RWPE1 (cell line): ENCODE data around the gene EP300.

Experiments
- CTCF ChIA-PET: fragments of 350-600 bp; sonication (Branson Sonifier 250); formaldehyde crosslinking; extraction: SDS; loops from one replicate; lab custom pipeline; 2021; lab: Yijun Ruan, JAX
- POLR2A ChIA-PET: fragments of 400-600 bp; formaldehyde crosslinking; extraction: SDS; loops from one replicate; lab custom pipeline; 2020; ENCODE audit warnings: antibody characterized with exemption; ENCODE audit not compliant: low non-redundant PET; lab: Yijun Ruan, JAX
- DNase-seq: peaks from one replicate; pipeline ENCODE4 v3.0.0; 2012; ENCODE audit warnings: low spot score
- H3K27ac ChIP-seq: fragments of 450-650 bp; 2 replicates; pipeline ENCODE4 v1.5.1; 2017
- CTCF ChIP-seq: fragments of 450-650 bp; conservative IDR thresholded peaks from 2 replicates; pipeline ENCODE4 v1.5.1; 2017; ENCODE audit warnings: low read depth, mild to moderate bottlenecking

The EP300 gene

GRCh38 chr22:41184679-41185078 is 92.3 kb downstream of the EP300 start:
- CTCF ChIA-PET, result no interaction called here
- no peak for DNase-seq
- H3K27ac ChIP-seq, result no peak overlapping the region
- TF ChIP-seq CTCF, result no peak
- POLR2A ChIA-PET, result no interaction called here

DNA sequence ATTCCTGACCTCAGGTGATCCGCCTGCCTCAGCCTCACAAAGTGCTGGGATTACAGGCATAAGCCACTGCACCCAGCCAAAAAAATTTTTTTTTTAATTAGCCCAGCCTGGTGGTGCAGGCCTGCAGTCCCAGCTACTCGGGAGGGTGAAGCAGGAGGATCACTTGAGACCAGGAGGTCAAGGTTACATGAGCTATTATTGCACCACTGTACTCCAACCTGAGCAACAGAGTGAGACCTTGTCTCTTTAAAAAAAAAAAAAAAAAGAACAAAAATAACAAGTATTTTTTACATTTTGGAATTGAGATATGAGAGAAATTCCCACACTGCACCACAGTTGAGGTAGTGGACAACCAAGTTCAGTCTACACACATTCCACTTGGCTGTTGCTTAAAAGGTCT is 99.1 kb downstream of the EP300 start:
- TF ChIP-seq CTCF, result no peak
- H3K27ac ChIP-seq, result no peak overlapping the region
- DNase-seq, result no peak
- CTCF ChIA-PET, result interaction anchor here (0.6 kb wide), 1 partner anchor 51 kb away, joined by 4 read pairs; no protein-coding TSS in a partner anchor
- POLR2A ChIA-PET, result interaction anchor here (0.5 kb wide), 1 partner anchor 90 kb away, joined by 4 read pairs; no protein-coding TSS in a partner anchor

GRCh38 chr22:41193829-41194228 is 101.4 kb downstream of the EP300 start:
- CTCF ChIA-PET, result no interaction called here
- TF ChIP-seq CTCF, result no peak
- no peak overlapping the region for H3K27ac ChIP-seq
- no peak for DNase-seq
- POLR2A ChIA-PET, result no interaction called here

DNA sequence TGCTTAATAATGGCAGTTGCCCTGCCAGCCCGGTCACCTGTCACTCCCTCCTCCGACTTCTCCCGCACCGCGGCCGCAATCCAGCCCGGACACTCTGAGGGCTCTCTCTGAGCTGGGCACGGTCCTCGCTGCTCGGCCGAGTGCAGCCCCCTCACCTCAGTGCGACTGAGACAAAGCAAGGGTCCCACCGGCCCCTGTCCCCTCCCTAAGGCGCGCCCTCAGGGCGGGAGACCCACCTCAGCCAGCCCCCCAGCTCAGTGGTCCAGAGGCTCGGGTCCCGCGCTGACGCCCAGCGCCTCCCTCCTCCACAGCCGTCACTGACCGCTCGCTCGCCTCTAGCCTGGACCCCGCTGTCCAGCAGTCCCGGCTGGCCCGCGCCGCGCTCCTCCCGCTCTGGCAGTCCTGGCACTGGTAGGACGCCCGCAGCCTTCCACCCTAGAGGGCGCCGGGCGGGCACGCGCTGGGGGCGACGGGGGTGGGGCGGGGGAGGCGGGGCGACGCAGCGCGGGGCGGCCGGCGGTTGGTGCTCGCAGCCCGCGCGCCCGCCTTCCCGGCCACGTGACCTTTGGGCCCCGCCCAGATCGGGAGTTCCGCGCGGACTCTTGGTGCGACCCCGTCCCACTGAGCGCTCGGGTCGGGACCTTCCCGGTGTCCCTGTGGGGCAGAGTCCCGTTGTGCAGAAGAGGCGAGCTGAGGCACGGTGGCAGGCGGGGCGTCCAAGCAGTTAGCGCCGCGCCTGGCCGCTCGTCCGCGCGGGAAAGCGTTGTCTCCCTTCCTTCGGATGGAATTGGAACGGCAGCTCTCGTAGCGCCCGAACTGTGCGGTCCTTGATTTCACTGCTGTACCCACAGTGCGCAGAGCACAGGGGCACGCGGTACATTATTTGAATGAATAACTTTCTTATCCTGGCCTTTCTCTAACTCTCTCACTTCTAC is 104.9 kb downstream of the EP300 start:
- peak overlapping the region; percentile 79 for H3K27ac ChIP-seq
- POLR2A ChIA-PET, result interaction anchor here (0.6 to 0.9 kb wide), 2 partner anchors 10 kb away, joined by 4 to 6 read pairs; no protein-coding TSS in a partner anchor
- CTCF ChIA-PET, result interaction anchor here (0.9 kb wide), 1 partner anchor 40 kb away, joined by 3 read pairs; no protein-coding TSS in a partner anchor
- peak; percentile 70 for DNase-seq
- TF ChIP-seq CTCF, result no peak

- peak overlapping the region; percentile 79 for H3K27ac ChIP-seq
- POLR2A ChIA-PET, result interaction anchor here (0.9 kb wide), 1 partner anchor 9 kb away, joined by 4 read pairs; no protein-coding TSS in a partner anchor
- CTCF ChIA-PET, result interaction anchor here (0.9 kb wide), 1 partner anchor 39 kb away, joined by 3 read pairs; no protein-coding TSS in a partner anchor
- no peak for TF ChIP-seq CTCF
- no peak for DNase-seq
Observed at GRCh38 chr22:41198027-41198580, 105.7 kb downstream of the EP300 start.

DNA sequence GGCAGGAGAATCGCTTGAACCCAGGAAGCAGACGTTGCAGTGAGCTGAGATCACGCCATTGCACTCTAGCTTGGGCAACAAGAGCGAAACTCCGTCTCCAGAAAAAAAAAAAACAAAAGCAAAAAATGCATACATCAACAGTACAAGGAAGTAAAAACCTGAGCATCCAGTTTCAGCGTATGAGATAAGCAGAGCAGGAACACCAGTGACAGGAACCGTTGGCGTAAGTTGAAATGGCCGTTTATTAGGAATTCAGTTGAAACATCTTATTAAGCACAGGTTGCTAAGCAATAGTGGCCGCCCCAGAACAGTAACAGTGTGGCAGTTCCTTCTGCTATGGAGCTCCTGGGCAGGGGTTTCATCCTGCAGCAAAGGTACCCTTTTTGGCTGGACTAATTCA is 108.7 kb downstream of the EP300 start:
- no peak for DNase-seq
- no peak for TF ChIP-seq CTCF
- ChIA-PET POLR2A (no interaction called here), CTCF (no interaction called here)
- H3K27ac ChIP-seq, result no peak overlapping the region
